ENCODE measurements around the gene CLBA1.
"Not testable (repeated sequence)": the region's sequence is repeated elsewhere in the genome, so short reads cannot be mapped to it uniquely, and the experiment has no call there.

Gene CLBA1

GRCh38 chr14:104947201-104947600, 38.4 kb upstream of the CLBA1 start:
- H3K4me3 ChIP-seq (replicated peaks; ENCODE audit: low read depth, low read length); DNase-seq (ENCODE audit: low read depth): not testable (repeated sequence)

GRCh38 chr14:104947881-104948735, 37.5 kb upstream of the CLBA1 start:
- DNase-seq (ENCODE audit: low read depth); H3K4me3 ChIP-seq (replicated peaks; ENCODE audit: low read depth, low read length): not testable (repeated sequence)

GRCh38 chr14:104948736-104949031, 36.9 kb upstream of the CLBA1 start:
- DNase-seq (ENCODE audit: low read depth), result no peak
- no peak for TF ChIP-seq CTCF (IDR thresholded peaks at IDR 0.05; ENCODE audit: low read length, missing control alignments)
- H3K4me3 ChIP-seq (replicated peaks; ENCODE audit: low read depth, low read length), result no peak overlapping the region

- H3K4me3 ChIP-seq (replicated peaks; ENCODE audit: low read depth, low read length); DNase-seq (ENCODE audit: low read depth): not testable (repeated sequence)
Observed at GRCh38 chr14:104949406-104949955, 36.1 kb upstream of the CLBA1 start.

- TF ChIP-seq CTCF (IDR thresholded peaks at IDR 0.05; ENCODE audit: low read length, missing control alignments), result no peak
- no peak overlapping the region for H3K4me3 ChIP-seq (replicated peaks; ENCODE audit: low read depth, low read length)
- no peak for DNase-seq (ENCODE audit: low read depth)
Observed at GRCh38 chr14:104950021-104950420, 35.6 kb upstream of the CLBA1 start.

- DNase-seq (ENCODE audit: low read depth); H3K4me3 ChIP-seq (replicated peaks; ENCODE audit: low read depth, low read length): not testable (repeated sequence)
Observed at GRCh38 chr14:104950701-104951100, 34.9 kb upstream of the CLBA1 start.

- not testable (repeated sequence) for H3K4me3 ChIP-seq (replicated peaks; ENCODE audit: low read depth, low read length); DNase-seq (ENCODE audit: low read depth)
Observed at GRCh38 chr14:104951863-104952657, 33.5 kb upstream of the CLBA1 start.

- H3K4me3 ChIP-seq (replicated peaks; ENCODE audit: low read depth, low read length), result no peak overlapping the region
- DNase-seq (ENCODE audit: low read depth), result no peak
- TF ChIP-seq CTCF (IDR thresholded peaks at IDR 0.05; ENCODE audit: low read length, missing control alignments), result no peak
Observed at GRCh38 chr14:104953097-104953496, 32.5 kb upstream of the CLBA1 start.

- TF ChIP-seq CTCF (IDR thresholded peaks at IDR 0.05; ENCODE audit: low read length, missing control alignments), result no peak
- H3K4me3 ChIP-seq (replicated peaks; ENCODE audit: low read depth, low read length), result no peak overlapping the region
- DNase-seq (ENCODE audit: low read depth), result no peak
Observed at GRCh38 chr14:104953896-104954656, 31.5 kb upstream of the CLBA1 start.

Data from fibroblast of pulmonary artery (primary cell).